ENCODE data around the gene ADH5.
A peak's percentile ranks its signal among the peaks of the same experiment; 100 is the strongest.
"Not testable (repeated sequence)": the region's sequence is repeated elsewhere in the genome, so short reads cannot be mapped to it uniquely, and the experiment has no call there.

Gene ADH5

DNA sequence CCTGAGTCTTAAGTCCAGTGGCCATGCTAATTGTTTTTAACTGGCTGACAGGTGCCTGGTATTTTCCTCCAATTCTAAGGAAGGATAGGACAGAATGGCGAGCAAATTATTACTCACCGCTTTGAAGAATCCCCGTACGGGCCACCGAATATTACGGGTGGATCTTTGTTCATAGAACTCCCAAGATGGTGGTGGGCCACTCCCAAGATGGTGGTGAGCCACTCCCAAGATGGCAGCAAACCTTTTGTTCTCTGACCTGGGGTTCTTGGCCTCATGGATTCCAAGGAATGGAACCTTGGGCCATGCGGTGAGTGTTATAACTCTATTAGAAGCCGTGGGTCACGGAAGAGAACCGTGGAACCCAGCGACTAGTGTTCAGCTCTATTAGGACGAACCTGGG is 20.7 kb upstream of the ADH5 start:
- H3K27ac ChIP-seq (ENCODE audit: low read depth, low read length, severe bottlenecking); H3K4me3 ChIP-seq (ENCODE audit: extremely low read depth, insufficient read depth, low read length, poor library complexity, severe bottlenecking); H3K9me3 ChIP-seq (ENCODE audit: control insufficient read depth, low read length); H3K36me3 ChIP-seq (ENCODE audit: control insufficient read depth, insufficient read depth, low read length); H3K4me1 ChIP-seq (ENCODE audit: control insufficient read depth, insufficient read depth, low read length, poor library complexity, severe bottlenecking): not testable (repeated sequence)
- 86 to 89% methylated on average over 12 of the region's 12 CpGs for WGBS, 2 experiments (ENCODE audit: insufficient coverage in 2 of 2)

DNA sequence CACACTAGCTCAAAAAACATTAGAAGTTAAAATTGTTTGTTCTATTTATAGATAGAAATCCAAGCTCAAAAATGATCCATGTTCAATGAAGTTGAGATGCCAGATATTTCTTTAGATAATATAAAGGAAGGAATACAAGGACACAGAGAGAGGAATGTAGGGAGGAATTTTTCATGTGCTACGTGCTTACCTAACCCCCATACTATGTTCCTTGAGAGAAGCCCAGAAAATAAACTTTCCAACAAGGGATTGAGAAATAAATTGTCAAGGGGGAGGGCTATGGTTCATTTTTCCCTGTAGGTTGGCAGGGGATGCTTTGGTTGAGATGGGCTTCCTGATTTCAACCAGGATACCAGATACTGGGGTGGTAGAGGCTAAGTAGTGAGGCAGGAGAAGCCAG is 15.6 kb upstream of the ADH5 start:
- no CpG with 5 or more reads among the region's 1 CpG for WGBS, 2 experiments (ENCODE audit: insufficient coverage in 2 of 2)
- Histone ChIP-seq H3K4me3 (ENCODE audit: extremely low read depth, insufficient read depth, low read length, poor library complexity, severe bottlenecking) (no peak overlapping the region), H3K27ac (ENCODE audit: low read depth, low read length, severe bottlenecking) (no peak overlapping the region)

GRCh38 chr4:99103166-99103565 is 14.6 kb upstream of the ADH5 start:
- H3K4me3 ChIP-seq (ENCODE audit: extremely low read depth, insufficient read depth, low read length, poor library complexity, severe bottlenecking): no peak overlapping the region
- H3K27ac ChIP-seq (ENCODE audit: low read depth, low read length, severe bottlenecking): no peak overlapping the region
- no peaks in the 10 kb centered on the region for H3K4me1 ChIP-seq (ENCODE audit: control insufficient read depth, insufficient read depth, low read length, poor library complexity, severe bottlenecking)
- no peaks in the 10 kb centered on the region for H3K36me3 ChIP-seq (ENCODE audit: control insufficient read depth, insufficient read depth, low read length)
- no peaks in the 10 kb centered on the region for H3K9me3 ChIP-seq (ENCODE audit: control insufficient read depth, low read length)

More for the DNA sequence above, 15.6 kb upstream of the ADH5 start:
- Histone ChIP-seq H3K9me3 (ENCODE audit: control insufficient read depth, low read length) (no peaks in the 10 kb centered on the region), H3K36me3 (ENCODE audit: control insufficient read depth, insufficient read depth, low read length) (no peaks in the 10 kb centered on the region), H3K4me1 (ENCODE audit: control insufficient read depth, insufficient read depth, low read length, poor library complexity, severe bottlenecking) (no peaks in the 10 kb centered on the region)

DNA sequence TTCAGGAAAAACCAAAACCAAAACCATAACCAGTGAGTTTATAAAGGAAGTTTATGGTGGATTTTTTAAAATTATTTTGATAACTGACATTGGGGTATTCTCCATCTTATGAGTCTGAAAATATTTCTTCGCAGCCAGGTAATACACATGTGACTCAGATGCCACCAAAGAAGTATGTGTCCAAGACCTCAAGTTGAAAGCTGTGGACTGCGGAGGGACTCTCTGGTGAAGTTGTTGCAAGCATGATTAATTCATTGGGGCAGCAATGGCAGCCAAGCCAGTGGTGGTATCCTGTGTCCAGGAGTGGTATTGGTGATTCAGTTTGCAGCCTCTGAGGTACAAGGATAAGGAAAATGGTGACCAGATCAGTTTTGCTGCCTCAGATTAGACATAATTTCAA is 14.0 kb upstream of the ADH5 start:
- WGBS, 2 experiments (ENCODE audit: insufficient coverage in 2 of 2): 86 to 100% methylated on average over 1 of the region's 2 CpGs

GRCh38 chr4:99100876-99101275 is 12.3 kb upstream of the ADH5 start:
- H3K36me3 ChIP-seq (ENCODE audit: control insufficient read depth, insufficient read depth, low read length): no peaks in the 10 kb centered on the region
- no peaks in the 10 kb centered on the region for H3K4me1 ChIP-seq (ENCODE audit: control insufficient read depth, insufficient read depth, low read length, poor library complexity, severe bottlenecking)
- no peak overlapping the region for H3K4me3 ChIP-seq (ENCODE audit: extremely low read depth, insufficient read depth, low read length, poor library complexity, severe bottlenecking)
- H3K9me3 ChIP-seq (ENCODE audit: control insufficient read depth, low read length): no peaks in the 10 kb centered on the region
- no CpG with 5 or more reads among the region's 1 CpG for WGBS, 2 experiments (ENCODE audit: insufficient coverage in 2 of 2)
- no peak overlapping the region for H3K27ac ChIP-seq (ENCODE audit: low read depth, low read length, severe bottlenecking)

More for the DNA sequence above, 14.0 kb upstream of the ADH5 start:
- no peaks in the 10 kb centered on the region for H3K9me3 ChIP-seq (ENCODE audit: control insufficient read depth, low read length)
- no peaks in the 10 kb centered on the region for H3K36me3 ChIP-seq (ENCODE audit: control insufficient read depth, insufficient read depth, low read length)
- H3K27ac ChIP-seq (ENCODE audit: low read depth, low read length, severe bottlenecking): no peak overlapping the region
- H3K4me3 ChIP-seq (ENCODE audit: extremely low read depth, insufficient read depth, low read length, poor library complexity, severe bottlenecking): no peak overlapping the region
- no peaks in the 10 kb centered on the region for H3K4me1 ChIP-seq (ENCODE audit: control insufficient read depth, insufficient read depth, low read length, poor library complexity, severe bottlenecking)

GRCh38 chr4:99099814-99100213 is 11.2 kb upstream of the ADH5 start:
- not testable (repeated sequence) for H3K4me1 ChIP-seq (ENCODE audit: control insufficient read depth, insufficient read depth, low read length, poor library complexity, severe bottlenecking); H3K9me3 ChIP-seq (ENCODE audit: control insufficient read depth, low read length); H3K27ac ChIP-seq (ENCODE audit: low read depth, low read length, severe bottlenecking); H3K4me3 ChIP-seq (ENCODE audit: extremely low read depth, insufficient read depth, low read length, poor library complexity, severe bottlenecking); H3K36me3 ChIP-seq (ENCODE audit: control insufficient read depth, insufficient read depth, low read length)
- WGBS, 2 experiments (ENCODE audit: insufficient coverage in 2 of 2): 67% methylated on average over 3 of the region's 5 CpGs

- no peaks in the 10 kb centered on the region for H3K36me3 ChIP-seq (ENCODE audit: control insufficient read depth, insufficient read depth, low read length)
- H3K4me3 ChIP-seq (ENCODE audit: extremely low read depth, insufficient read depth, low read length, poor library complexity, severe bottlenecking): no peak overlapping the region
- H3K27ac ChIP-seq (ENCODE audit: low read depth, low read length, severe bottlenecking): no peak overlapping the region
- no peaks in the 10 kb centered on the region for H3K9me3 ChIP-seq (ENCODE audit: control insufficient read depth, low read length)
- H3K4me1 ChIP-seq (ENCODE audit: control insufficient read depth, insufficient read depth, low read length, poor library complexity, severe bottlenecking): no peaks in the 10 kb centered on the region
- WGBS, 2 experiments (ENCODE audit: insufficient coverage in 2 of 2): 87 to 91% methylated on average over 8 to 11 of the region's 12 CpGs
Observed at GRCh38 chr4:99099311-99099710, 10.7 kb upstream of the ADH5 start.

DNA sequence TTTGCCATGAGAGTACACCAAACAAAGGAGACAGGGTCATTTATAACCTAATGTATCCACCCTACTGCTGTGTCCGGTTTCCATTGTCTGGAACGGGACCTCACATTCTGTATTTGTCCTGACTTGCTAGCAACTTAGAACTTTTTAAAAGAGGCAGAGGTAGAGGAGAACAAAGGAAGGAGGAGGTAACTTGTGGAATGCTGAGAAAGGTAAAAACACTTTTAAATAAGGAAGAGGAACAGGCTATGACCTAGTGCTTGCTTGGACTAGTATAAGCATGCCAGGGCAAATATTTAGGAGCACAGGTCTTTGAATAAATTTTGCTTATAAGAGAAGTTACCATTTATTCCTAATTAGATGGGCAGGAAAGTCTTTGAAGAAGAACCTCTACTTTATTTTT is 3.3 kb upstream of the ADH5 start:
- H3K4me1 ChIP-seq (ENCODE audit: control insufficient read depth, insufficient read depth, low read length, poor library complexity, severe bottlenecking); H3K9me3 ChIP-seq (ENCODE audit: control insufficient read depth, low read length); H3K27ac ChIP-seq (ENCODE audit: low read depth, low read length, severe bottlenecking); H3K4me3 ChIP-seq (ENCODE audit: extremely low read depth, insufficient read depth, low read length, poor library complexity, severe bottlenecking); H3K36me3 ChIP-seq (ENCODE audit: control insufficient read depth, insufficient read depth, low read length): not testable (repeated sequence)
- 80% methylated on average over 1 of the region's 2 CpGs; no CpG with 5 or more reads in 1 of the 2 experiments for WGBS, 2 experiments (ENCODE audit: insufficient coverage in 2 of 2)

GRCh38 chr4:99091216-99091575 is 2.6 kb upstream of the ADH5 start:
- peak overlapping the region; percentile 85 for H3K4me3 ChIP-seq (ENCODE audit: extremely low read depth, insufficient read depth, low read length, poor library complexity, severe bottlenecking)
- no peak overlapping the region for H3K27ac ChIP-seq (ENCODE audit: low read depth, low read length, severe bottlenecking)
- H3K4me1 ChIP-seq (ENCODE audit: control insufficient read depth, insufficient read depth, low read length, poor library complexity, severe bottlenecking): peaks cover 9% of the 10 kb centered on the region
- H3K9me3 ChIP-seq (ENCODE audit: control insufficient read depth, low read length): no peaks in the 10 kb centered on the region
- peaks cover 10% of the 10 kb centered on the region for H3K36me3 ChIP-seq (ENCODE audit: control insufficient read depth, insufficient read depth, low read length)
- WGBS, 2 experiments (ENCODE audit: insufficient coverage in 2 of 2): no CpG with 5 or more reads among the region's 2 CpGs

- peaks cover 13% of the 10 kb centered on the region for H3K36me3 ChIP-seq (ENCODE audit: control insufficient read depth, insufficient read depth, low read length)
- H3K4me1 ChIP-seq (ENCODE audit: control insufficient read depth, insufficient read depth, low read length, poor library complexity, severe bottlenecking): peaks cover 11% of the 10 kb centered on the region
- H3K9me3 ChIP-seq (ENCODE audit: control insufficient read depth, low read length): no peaks in the 10 kb centered on the region
- peak overlapping the region; percentile 85 for H3K4me3 ChIP-seq (ENCODE audit: extremely low read depth, insufficient read depth, low read length, poor library complexity, severe bottlenecking)
- no peak overlapping the region for H3K27ac ChIP-seq (ENCODE audit: low read depth, low read length, severe bottlenecking)
- WGBS, 2 experiments (ENCODE audit: insufficient coverage in 2 of 2): 41 to 67% methylated on average over 1 to 2 of the region's 2 CpGs
Observed at GRCh38 chr4:99090481-99091215, 2.1 kb upstream of the ADH5 start.

DNA sequence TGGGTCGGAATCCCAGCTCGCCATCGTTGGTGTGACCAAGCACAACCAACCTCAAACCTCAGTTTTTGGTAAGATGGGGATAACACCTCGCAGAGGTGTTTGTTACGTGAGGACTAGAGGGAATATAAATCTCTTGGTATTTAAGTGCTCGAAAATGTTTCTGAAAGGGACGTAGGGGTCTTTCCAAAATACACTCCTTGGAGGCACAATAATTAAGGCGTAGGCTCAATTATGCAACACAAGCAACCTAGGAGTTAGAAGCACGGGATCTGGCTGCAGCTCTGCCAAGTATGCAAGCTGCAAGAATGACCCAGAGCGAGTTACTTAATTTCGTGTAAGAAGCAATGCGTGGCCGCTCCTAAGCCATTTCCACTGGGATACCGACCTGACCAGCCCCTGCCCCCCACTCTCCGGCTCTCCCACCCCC is 552 bp downstream of the ADH5 start:
- no peaks in the 10 kb centered on the region for H3K9me3 ChIP-seq (ENCODE audit: control insufficient read depth, low read length)
- H3K36me3 ChIP-seq (ENCODE audit: control insufficient read depth, insufficient read depth, low read length): peaks cover 37% of the 10 kb centered on the region
- H3K27ac ChIP-seq (ENCODE audit: low read depth, low read length, severe bottlenecking): peak overlapping the region; percentile 88
- WGBS, 2 experiments (ENCODE audit: insufficient coverage in 2 of 2): 0 to 1% methylated on average over 10 of the region's 15 CpGs
- peak overlapping the region; percentile 85 for H3K4me3 ChIP-seq (ENCODE audit: extremely low read depth, insufficient read depth, low read length, poor library complexity, severe bottlenecking)
- H3K4me1 ChIP-seq (ENCODE audit: control insufficient read depth, insufficient read depth, low read length, poor library complexity, severe bottlenecking): peaks cover 19% of the 10 kb centered on the region
